GM10248 (cell line): ENCODE measurements around the gene PLCB4.

Experiments used
- CTCF ChIA-PET: fragments of 300-600 bp; sonication (Branson Sonifier 250); formaldehyde crosslinking; extraction: SDS; loops from one replicate; lab custom pipeline; 2021; ENCODE audit warnings: antibody characterized with exemption; lab: Yijun Ruan, JAX
- POLR2A ChIA-PET: fragments of 350-650 bp; sonication (Branson Sonifier 250); formaldehyde crosslinking; extraction: SDS; loops from one replicate; lab custom pipeline; 2020; ENCODE audit warnings: antibody characterized with exemption; lab: Yijun Ruan, JAX
- DNase-seq: peaks from one replicate; pipeline ENCODE4 v3.0.0; 2012; ENCODE audit errors: extremely low spot score
- TF ChIP-seq, protein P1 (sequence below): IDR thresholded peaks from 2 replicates; pipeline ENCODE4 v1.5.1; 2012; ENCODE audit warnings: mild to moderate bottlenecking, low read depth; ENCODE audit errors: extremely low read depth, missing control alignments, control extremely low read depth

Gene PLCB4

DNA sequence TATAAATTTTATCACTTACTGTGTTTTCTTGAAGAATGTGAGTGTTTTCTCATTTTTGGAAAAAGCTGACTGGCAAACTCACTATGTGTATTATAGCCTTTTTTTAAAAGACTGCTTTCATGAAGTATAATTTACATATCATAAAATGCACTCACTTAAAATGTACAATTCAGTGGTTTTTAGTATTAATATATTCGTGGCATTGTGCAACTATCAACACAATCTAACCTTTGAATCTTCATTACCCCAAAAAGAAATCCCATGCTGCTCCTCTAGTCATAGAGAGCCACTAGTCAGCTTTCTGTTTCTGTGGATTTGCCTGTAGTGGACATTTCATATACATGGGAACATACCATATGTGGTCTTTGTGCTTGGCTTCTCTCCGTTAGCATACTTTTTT is 143.8 kb downstream of the PLCB4 start:
- ChIA-PET POLR2A (no interaction called here), CTCF (no interaction called here)
- TF ChIP-seq, protein P1, sequence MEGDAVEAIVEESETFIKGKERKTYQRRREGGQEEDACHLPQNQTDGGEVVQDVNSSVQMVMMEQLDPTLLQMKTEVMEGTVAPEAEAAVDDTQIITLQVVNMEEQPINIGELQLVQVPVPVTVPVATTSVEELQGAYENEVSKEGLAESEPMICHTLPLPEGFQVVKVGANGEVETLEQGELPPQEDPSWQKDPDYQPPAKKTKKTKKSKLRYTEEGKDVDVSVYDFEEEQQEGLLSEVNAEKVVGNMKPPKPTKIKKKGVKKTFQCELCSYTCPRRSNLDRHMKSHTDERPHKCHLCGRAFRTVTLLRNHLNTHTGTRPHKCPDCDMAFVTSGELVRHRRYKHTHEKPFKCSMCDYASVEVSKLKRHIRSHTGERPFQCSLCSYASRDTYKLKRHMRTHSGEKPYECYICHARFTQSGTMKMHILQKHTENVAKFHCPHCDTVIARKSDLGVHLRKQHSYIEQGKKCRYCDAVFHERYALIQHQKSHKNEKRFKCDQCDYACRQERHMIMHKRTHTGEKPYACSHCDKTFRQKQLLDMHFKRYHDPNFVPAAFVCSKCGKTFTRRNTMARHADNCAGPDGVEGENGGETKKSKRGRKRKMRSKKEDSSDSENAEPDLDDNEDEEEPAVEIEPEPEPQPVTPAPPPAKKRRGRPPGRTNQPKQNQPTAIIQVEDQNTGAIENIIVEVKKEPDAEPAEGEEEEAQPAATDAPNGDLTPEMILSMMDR: no peak
- no peak for DNase-seq

DNA sequence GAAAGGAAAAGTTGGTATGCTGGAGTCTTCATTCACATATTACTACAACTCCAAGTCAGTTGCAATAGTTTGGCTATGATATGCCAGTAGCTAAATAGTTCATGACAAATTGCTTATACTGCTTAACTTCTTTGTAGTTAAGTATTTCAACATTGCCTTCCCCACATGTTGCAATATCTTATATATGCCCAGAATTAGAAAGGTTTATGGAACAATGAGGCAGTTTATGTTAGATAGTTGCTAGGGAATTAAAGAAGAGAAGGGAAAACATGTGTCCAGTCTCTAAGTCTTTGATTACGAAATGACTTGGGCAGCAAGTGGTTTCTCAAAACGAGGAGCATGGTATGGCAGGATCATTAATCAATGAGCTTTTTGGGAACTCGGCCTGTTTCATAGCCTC is 145.8 kb downstream of the PLCB4 start:
- POLR2A ChIA-PET: no interaction called here
- CTCF ChIA-PET: interaction anchor here (2.0 kb wide), 1 partner anchor 12 kb away, joined by 4 read pairs; no protein-coding TSS in a partner anchor
- TF ChIP-seq, protein P1: no peak
- DNase-seq: no peak

DNA sequence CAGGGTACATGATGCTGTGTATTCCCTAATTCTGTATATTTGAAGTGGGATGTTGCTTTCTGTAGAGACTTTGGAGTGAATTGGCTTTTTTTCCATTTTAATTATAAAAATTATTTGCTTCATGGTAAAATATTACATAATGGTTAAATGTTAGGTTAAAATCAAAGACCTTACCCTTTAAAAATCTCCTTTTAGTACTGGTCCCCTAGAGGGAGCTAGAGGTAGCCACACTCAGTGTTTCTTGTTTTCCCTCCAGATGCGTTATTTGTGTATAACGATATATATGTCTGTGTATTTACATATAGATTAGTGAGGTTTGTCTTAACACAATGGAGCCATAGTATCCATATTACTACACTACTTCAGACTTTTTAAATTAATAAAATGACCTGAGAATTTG is 146.7 kb downstream of the PLCB4 start:
- POLR2A ChIA-PET: no interaction called here

DNA sequence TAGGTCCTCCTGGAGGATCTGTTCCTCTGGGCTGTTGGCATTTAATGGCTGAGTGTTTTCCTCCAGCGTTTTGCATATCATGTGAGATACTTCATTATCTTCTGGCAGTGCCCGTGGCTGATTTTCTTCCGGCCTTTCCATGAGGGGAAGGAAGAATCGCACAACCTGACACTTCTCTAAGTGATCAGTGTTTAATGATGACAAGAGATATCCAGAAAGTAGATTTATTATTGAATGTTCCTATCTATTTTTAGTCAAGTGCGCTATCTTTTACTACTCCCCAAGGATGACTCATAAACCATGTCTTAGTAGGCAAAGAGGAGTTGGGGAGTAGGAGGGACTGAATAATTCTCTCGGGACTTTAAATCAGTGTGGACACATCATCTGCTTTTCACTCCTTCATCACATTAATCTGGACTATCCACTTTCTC is 149.7 kb downstream of the PLCB4 start:
- no peak for DNase-seq
- TF ChIP-seq, protein P1: no peak
- ChIA-PET CTCF (no interaction called here), POLR2A (no interaction called here)

More for the DNA sequence above, 146.7 kb downstream of the PLCB4 start:
- DNase-seq: no peak
- TF ChIP-seq, protein P1: no peak
- CTCF ChIA-PET: interaction anchor here (2.0 kb wide), 1 partner anchor 11 kb away, joined by 4 read pairs; no protein-coding TSS in a partner anchor

DNA sequence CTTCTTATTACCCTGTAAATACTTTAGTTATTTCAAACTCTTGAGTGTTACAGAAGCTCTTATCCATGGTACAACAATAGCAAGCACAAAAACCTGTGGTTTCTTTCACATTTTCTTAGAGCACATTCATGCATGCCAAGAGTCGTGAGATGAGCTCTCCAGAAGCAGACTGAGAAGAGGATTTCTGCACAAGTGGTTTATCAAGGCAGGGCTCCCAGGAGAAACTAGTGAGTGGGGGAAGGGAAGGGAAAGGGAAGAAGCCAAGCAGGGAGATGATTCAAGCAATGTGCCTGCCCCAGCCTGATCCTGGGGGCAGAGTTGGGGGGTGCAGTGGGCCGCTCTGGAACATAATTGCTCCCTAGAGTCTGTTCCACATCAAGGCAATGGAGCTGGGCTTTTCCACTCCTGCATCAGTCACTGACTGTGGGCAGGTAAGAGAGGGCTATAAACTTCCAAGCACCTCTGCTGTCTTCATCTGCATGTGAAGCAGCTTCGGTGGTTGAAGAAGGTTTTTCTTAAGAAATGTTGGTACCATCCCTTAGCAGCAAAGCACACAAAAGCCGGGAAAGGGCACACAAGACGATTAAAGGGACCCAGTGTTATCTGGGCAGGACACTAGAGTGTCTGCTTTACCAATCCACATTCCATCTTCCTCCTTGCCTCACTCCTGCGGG is 152.1 kb downstream of the PLCB4 start:
- DNase-seq: no peak
- TF ChIP-seq, protein P1: no peak
- ChIA-PET POLR2A (no interaction called here), CTCF (no interaction called here)

DNA sequence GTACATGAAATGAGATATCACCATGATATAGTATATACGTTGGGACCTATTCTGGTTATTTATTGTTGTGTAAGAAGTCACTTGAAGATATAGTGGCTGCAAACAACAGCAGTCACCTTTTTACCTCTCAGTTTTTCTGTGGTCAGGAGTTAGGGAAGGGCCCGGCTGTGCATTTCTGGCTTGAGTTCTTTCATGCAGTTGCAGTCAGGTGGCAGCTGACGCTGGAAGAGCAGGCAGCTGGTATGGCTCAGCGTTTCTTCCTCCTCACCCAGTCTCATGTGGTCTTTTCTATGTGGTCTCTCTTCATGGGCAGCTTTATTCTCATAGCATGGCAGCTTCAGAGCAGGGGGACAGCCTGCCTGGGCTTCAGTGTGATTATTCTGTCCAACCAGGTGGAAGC is 154.4 kb downstream of the PLCB4 start:
- CTCF ChIA-PET: no interaction called here

More for the DNA sequence above, 154.4 kb downstream of the PLCB4 start:
- POLR2A ChIA-PET: no interaction called here
- DNase-seq: no peak
- TF ChIP-seq, protein P1: no peak
